ENCODE measurements around the gene PSAPL1. TPM values are rescaled to one million over a fixed set of nuclear protein-coding genes. Genes with fewer than 3 reads are reported as not detected.

PSAPL1 gene
- total RNA-seq, 1 donor: not detected

- DNase-seq (ENCODE audit: low read depth in 2 of 3, low spot score in 2 of 3): no peak
Observed at GRCh38 chr4:7384929-7385890, 49.5 kb downstream of the PSAPL1 start.

GRCh38 chr4:7384003-7384928, 50.5 kb downstream of the PSAPL1 start:
- no peak for DNase-seq (ENCODE audit: low read depth in 2 of 3, low spot score in 2 of 3)

GRCh38 chr4:7383266-7383665, 51.5 kb downstream of the PSAPL1 start:
- no peak for DNase-seq (ENCODE audit: low read depth in 2 of 3, low spot score in 2 of 3)

GRCh38 chr4:7382634-7383014, 52.1 kb downstream of the PSAPL1 start:
- DNase-seq (ENCODE audit: low read depth in 2 of 3, low spot score in 2 of 3): no peak

- DNase-seq (ENCODE audit: low read depth in 2 of 3, low spot score in 2 of 3): no peak
Observed at GRCh38 chr4:7381890-7382633, 52.7 kb downstream of the PSAPL1 start.

- DNase-seq (ENCODE audit: low read depth in 2 of 3, low spot score in 2 of 3): no peak
Observed at GRCh38 chr4:7381221-7381889, 53.4 kb downstream of the PSAPL1 start.

Small RNA genes lying within 50 kb of the gene (small RNA-seq; reads per million reads assigned to genes)
- not detected for gene MIR4274

Other genes starting within 250 kb of the PSAPL1 start
- under 0.01 TPM for gene SORCS2, start 242.4 kb downstream of the PSAPL1 start, total RNA-seq